ENCODE measurements around the gene SHISA5. TPM values are rescaled to one million over a fixed set of nuclear protein-coding genes. Genes with fewer than 3 reads are reported as not detected.

SHISA5 gene
- total and polyA plus RNA-seq, 2 experiments from 2014 or later, result 146 to 166 TPM

GRCh38 chr3:48505146-48505545 lies 1.2 kb upstream of the SHISA5 start:
- no peak overlapping the region for H3K4me3 ChIP-seq
- Mint-ChIP-seq H3K4me3 (peak overlapping the region; percentile 82), H3K36me3 (ENCODE audit: low read depth) (peaks cover 2% of the 10 kb centered on the region; the same call in 2 of the 3 replicates), H3K4me1 (peaks cover 40% of the 10 kb centered on the region), H3K27ac (no peak overlapping the region), H3K27me3 (ENCODE audit: insufficient read depth, low read depth, poor library complexity) (peaks cover 20% of the 10 kb centered on the region), H3K9me3 (no peaks in the 10 kb centered on the region)
- no peak for ATAC-seq
- peaks cover 5% of the 10 kb centered on the region; the same call in 1 of the 2 replicates for H3K79me2 ChIP-seq (replicated peaks; ENCODE audit: insufficient read depth)
- no peaks in the 10 kb centered on the region for H4K20me1 ChIP-seq (replicated peaks; ENCODE audit: insufficient read depth)
- no peak overlapping the region for H2AFZ ChIP-seq
- DNase-seq (ENCODE audit: low spot score), result no peak
- peaks cover 37% of the 10 kb centered on the region for H3K4me1 ChIP-seq (ENCODE audit: insufficient read depth)
- no peaks in the 10 kb centered on the region for H3F3A ChIP-seq (replicated peaks; ENCODE audit: low read depth)
- no peaks in the 10 kb centered on the region for H3K36me3 ChIP-seq (ENCODE audit: insufficient read depth)
- no peaks in the 10 kb centered on the region for H3K9me2 ChIP-seq (ENCODE audit: insufficient read depth)
- peak overlapping the region; percentile 95; the same call in 1 of the 2 replicates for H3K4me2 ChIP-seq
- TF ChIP-seq EZH2 (IDR thresholded peaks at IDR 0.05; ENCODE audit: low read depth, unreplicated experiment), result no peak
- TF ChIP-seq ZNF331 (CRISPR knock-in tag; IDR thresholded peaks at IDR 0.05; ENCODE audit: low read depth), result no peak
- H3K27me3 ChIP-seq (ENCODE audit: insufficient read depth), result no peaks in the 10 kb centered on the region
- H3K27ac ChIP-seq (ENCODE audit: low read depth), result no peak overlapping the region

GRCh38 chr3:48503401-48504050 lies 448 bp downstream of the SHISA5 start:
- Histone ChIP-seq H3K27ac (ENCODE audit: low read depth) (no peak overlapping the region), H3K4me1 (ENCODE audit: insufficient read depth) (peaks cover 21% of the 10 kb centered on the region), H3K4me2 (peak overlapping the region; percentile 95), H3K79me2 (replicated peaks; ENCODE audit: insufficient read depth) (peaks cover 5% of the 10 kb centered on the region; the same call in 1 of the 2 replicates), H3K36me3 (ENCODE audit: insufficient read depth) (0 out of 2 replicates have a peak, but pooled peaks cover 2% of the 10 kb centered on the region), H3F3A (replicated peaks; ENCODE audit: low read depth) (no peaks in the 10 kb centered on the region), H3K9me2 (ENCODE audit: insufficient read depth) (no peaks in the 10 kb centered on the region), H3K27me3 (ENCODE audit: insufficient read depth) (no peaks in the 10 kb centered on the region), H3K4me3 (peak overlapping the region; percentile 85), H2AFZ (peak overlapping the region; percentile 94; the same call in 1 of the 2 replicates), H4K20me1 (replicated peaks; ENCODE audit: insufficient read depth) (no peaks in the 10 kb centered on the region)
- Mint-ChIP-seq H3K27me3 (ENCODE audit: insufficient read depth, low read depth, poor library complexity) (peaks cover 21% of the 10 kb centered on the region), H3K4me1 (peaks cover 30% of the 10 kb centered on the region), H3K4me3 (peak overlapping the region; percentile 82), H3K36me3 (ENCODE audit: low read depth) (peaks cover 16% of the 10 kb centered on the region), H3K9me3 (peaks cover 2% of the 10 kb centered on the region; the same call in 2 of the 3 replicates), H3K27ac (no peak overlapping the region)
- DNase-seq (ENCODE audit: low spot score) (peak; percentile 65), ATAC-seq (peak; percentile 40)
- no peak for TF ChIP-seq CTCF (conservative IDR thresholded peaks at IDR 0.05; ENCODE audit: low read depth in 2 of 2)
- TF ChIP-seq JUNB (IDR thresholded peaks at IDR 0.05; ENCODE audit: unreplicated experiment), result no peak
- no peak for TF ChIP-seq ZNF114 (CRISPR knock-in tag; IDR thresholded peaks at IDR 0.05)
- TF ChIP-seq EZH2phosphoT487 (IDR thresholded peaks at IDR 0.05; ENCODE audit: unreplicated experiment), result no peak
- no peak for TF ChIP-seq ETS1 (IDR thresholded peaks at IDR 0.05)
- no peak for TF ChIP-seq NANOG (IDR thresholded peaks at IDR 0.05; ENCODE audit: borderline replicate concordance)
- TF ChIP-seq REST (IDR thresholded peaks at IDR 0.05; ENCODE audit: unreplicated experiment), result no peak
- TF ChIP-seq ZNF331 (CRISPR knock-in tag; IDR thresholded peaks at IDR 0.05; ENCODE audit: low read depth), result no peak
- no peak for TF ChIP-seq CREB1 (CRISPR knock-in tag; IDR thresholded peaks at IDR 0.05; ENCODE audit: low read depth)
- TF ChIP-seq POLR2AphosphoS5 (IDR thresholded peaks at IDR 0.05; ENCODE audit: low read depth), result no peak; the same call in 1 of the 2 replicates

Measured in GM23338 (cell line).